NCI-H226 (cell line): ENCODE data around the gene SCNN1A.

Experiments
- DNase-seq: peaks from one replicate; pipeline ENCODE4 v3.0.0-alpha.2; 2015

Gene SCNN1A

GRCh38 chr12:6367969-6368892 is 7.1 kb downstream of the SCNN1A start:
- no peak for DNase-seq

- no peak for DNase-seq
These were observed 8.0 kb downstream of the SCNN1A start for GRCh38 chr12:6367065-6367968.

- no peak for DNase-seq
These were observed 11.4 kb downstream of the SCNN1A start for GRCh38 chr12:6364044-6364374.

- peak; percentile 45 for DNase-seq
These were observed 11.9 kb downstream of the SCNN1A start for GRCh38 chr12:6363330-6364043.

GRCh38 chr12:6363010-6363329 is 12.4 kb downstream of the SCNN1A start:
- no peak for DNase-seq

- DNase-seq, result no peak
These were observed 13.0 kb downstream of the SCNN1A start for GRCh38 chr12:6362403-6362802.

- DNase-seq, result peak; percentile 98
These were observed 13.5 kb downstream of the SCNN1A start for GRCh38 chr12:6361834-6362233.

GRCh38 chr12:6360578-6361490 is 14.5 kb downstream of the SCNN1A start:
- DNase-seq, result no peak

- no peak for DNase-seq
These were observed 15.2 kb downstream of the SCNN1A start for GRCh38 chr12:6360080-6360571.

GRCh38 chr12:6358881-6359280 is 16.5 kb downstream of the SCNN1A start:
- DNase-seq, result no peak

GRCh38 chr12:6356374-6356820 is 19.0 kb downstream of the SCNN1A start:
- DNase-seq, result no peak

GRCh38 chr12:6355491-6356373 is 19.6 kb downstream of the SCNN1A start:
- no peak for DNase-seq

- no peak for DNase-seq
These were observed 20.6 kb downstream of the SCNN1A start for GRCh38 chr12:6354495-6355393.

- DNase-seq, result no peak
These were observed 22.9 kb downstream of the SCNN1A start for GRCh38 chr12:6352193-6353173.

- no peak for DNase-seq
These were observed 23.7 kb downstream of the SCNN1A start for GRCh38 chr12:6351622-6352021.

- no peak for DNase-seq
These were observed 27.7 kb downstream of the SCNN1A start for GRCh38 chr12:6347367-6348338.

- DNase-seq, result no peak
These were observed 28.4 kb downstream of the SCNN1A start for GRCh38 chr12:6346942-6347341.
